Astrocyte of the cerebellum (primary cell): ENCODE data around the gene ZMYM1.

Source experiments
- DNase-seq: peaks from one replicate; pipeline ENCODE4 v3.0.0-alpha.2; 2011; ENCODE audit warnings: low read depth
- H3K4me3 ChIP-seq: 2 replicates; pipeline ENCODE4 v1.5.1; 2011; ENCODE audit warnings: mild to moderate bottlenecking, low read depth, low read length, moderate library complexity
- CTCF ChIP-seq: IDR thresholded peaks from 2 replicates; pipeline ENCODE4 v1.5.1; 2012; ENCODE audit warnings: low read length, low read depth, moderate library complexity, mild to moderate bottlenecking; ENCODE audit errors: missing control alignments
- in situ Hi-C: cut with HindIII; loops from 2 replicates; pipeline ENCODE4 v1.10.0; 2017; ENCODE audit warnings: low sequenced_read_pairs

The ZMYM1 gene

GRCh38 chr1:35111106-35111505, 31.9 kb downstream of the ZMYM1 start:
- H3K4me3 ChIP-seq, result no peak overlapping the region
- peak; percentile 35 for DNase-seq
- TF ChIP-seq CTCF, result no peak
- in situ Hi-C loops, result no loop called here

- DNase-seq, result no peak
- peak; percentile 9 for TF ChIP-seq CTCF
- in situ Hi-C loops, result no loop called here
- H3K4me3 ChIP-seq, result no peak overlapping the region
These were observed 33.5 kb downstream of the ZMYM1 start for GRCh38 chr1:35112668-35113067.

- no peak overlapping the region for H3K4me3 ChIP-seq
- no peak for DNase-seq
- in situ Hi-C loops, result no loop called here
- TF ChIP-seq CTCF, result no peak
These were observed 36.5 kb downstream of the ZMYM1 start for GRCh38 chr1:35115459-35116383.

GRCh38 chr1:35120458-35121133, 41.4 kb downstream of the ZMYM1 start:
- no peak overlapping the region for H3K4me3 ChIP-seq
- in situ Hi-C loops, result no loop called here
- TF ChIP-seq CTCF, result no peak
- no peak for DNase-seq

GRCh38 chr1:35122311-35122710, 43.1 kb downstream of the ZMYM1 start:
- DNase-seq, result no peak
- no peak for TF ChIP-seq CTCF
- in situ Hi-C loops, result no loop called here
- H3K4me3 ChIP-seq, result no peak overlapping the region

GRCh38 chr1:35126546-35126945, 47.4 kb downstream of the ZMYM1 start:
- no peak for DNase-seq
- TF ChIP-seq CTCF, result no peak
- H3K4me3 ChIP-seq, result no peak overlapping the region
- in situ Hi-C loops, result no loop called here
